HG03460 (cell line): ENCODE measurements around the gene CAMTA1.

Source experiments
- ATAC-seq: cut with Tn5 transposase; IDR thresholded peaks from one replicate; pipeline ENCODE4 v1.9.1; 2021; ENCODE audit not compliant: unreplicated experiment

CAMTA1 gene

DNA sequence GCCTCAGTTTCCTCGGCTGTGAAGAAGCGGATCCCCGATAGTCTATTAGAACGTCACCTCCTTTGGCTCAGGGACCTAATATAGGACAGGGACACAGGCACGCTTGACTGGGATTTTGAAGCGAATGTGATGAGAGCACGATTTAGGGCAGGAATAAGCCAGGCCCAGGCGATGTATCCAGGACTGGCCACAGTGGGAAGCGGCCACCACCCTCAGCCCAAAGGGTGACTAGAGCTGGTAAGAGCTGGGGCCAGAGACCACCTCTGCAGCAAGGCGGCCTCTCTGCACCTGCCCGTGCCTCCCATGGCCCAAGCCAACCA, 885.9 kb downstream of the CAMTA1 start:
- no peak for ATAC-seq

DNA sequence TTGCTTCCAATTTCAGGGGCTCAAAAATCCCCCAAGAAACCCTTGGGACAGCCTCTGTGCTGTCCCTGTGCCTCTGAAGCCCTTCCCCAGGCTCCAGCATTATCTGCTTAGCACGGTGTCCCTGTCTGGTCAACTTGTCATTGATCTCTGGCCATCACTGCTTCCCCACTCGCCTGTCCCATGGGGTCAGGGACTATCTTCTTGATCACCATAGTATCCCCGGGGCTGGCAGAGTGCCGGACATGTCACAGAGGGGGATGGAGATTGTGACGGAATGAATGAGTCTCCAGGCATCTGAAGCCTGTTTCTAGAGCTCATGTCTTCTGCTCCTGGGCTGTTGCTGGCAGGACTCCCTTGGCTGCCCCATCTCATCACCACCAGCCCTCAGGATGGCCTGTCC, 886.4 kb downstream of the CAMTA1 start:
- ATAC-seq = no peak

GRCh38 chr1:7672864-7673263, 887.6 kb downstream of the CAMTA1 start:
- ATAC-seq = no peak

DNA sequence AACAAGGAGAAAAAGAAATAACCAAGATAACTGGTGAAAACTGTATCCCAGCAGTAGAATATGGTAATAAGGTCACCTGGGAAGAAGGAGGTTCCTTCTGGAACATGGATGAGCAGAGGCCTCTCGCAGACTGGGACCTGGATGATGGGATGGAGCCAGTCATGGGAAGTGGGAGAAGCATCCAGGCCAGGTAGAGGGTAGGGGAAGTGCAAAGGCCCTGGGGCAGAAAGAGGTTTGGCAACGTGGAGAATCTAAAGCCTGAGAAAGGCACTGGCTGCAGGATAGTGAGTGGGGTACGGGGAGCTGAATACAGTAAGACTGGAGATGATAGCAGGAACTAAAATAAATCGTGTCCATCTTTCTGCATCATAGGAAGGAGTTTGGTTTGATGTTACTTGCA, 889.7 kb downstream of the CAMTA1 start:
- no peak for ATAC-seq

- no peak for ATAC-seq
Measured at GRCh38 chr1:7675431-7676273, 890.4 kb downstream of the CAMTA1 start.

- ATAC-seq = no peak
Measured at GRCh38 chr1:7676274-7676945, 891.2 kb downstream of the CAMTA1 start.

DNA sequence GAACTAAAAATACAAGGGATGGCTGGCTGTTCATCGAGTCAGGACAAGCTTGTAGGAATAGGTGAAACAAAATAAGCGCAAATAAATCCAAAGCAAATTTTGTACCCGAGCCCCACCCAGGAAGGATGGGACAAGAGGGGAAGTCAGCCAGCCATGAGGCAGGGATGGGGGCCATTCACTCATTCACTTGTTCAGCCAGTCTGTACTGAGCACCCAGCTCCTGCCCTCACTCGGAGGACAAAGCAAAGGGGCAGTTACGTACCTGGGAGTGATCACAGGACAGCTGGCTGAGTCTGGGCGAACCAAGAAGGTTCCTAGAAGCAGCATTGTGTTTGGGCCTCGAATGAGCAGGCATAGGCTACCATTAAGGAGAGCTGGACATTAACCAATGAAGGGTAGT, 891.9 kb downstream of the CAMTA1 start:
- ATAC-seq = no peak

DNA sequence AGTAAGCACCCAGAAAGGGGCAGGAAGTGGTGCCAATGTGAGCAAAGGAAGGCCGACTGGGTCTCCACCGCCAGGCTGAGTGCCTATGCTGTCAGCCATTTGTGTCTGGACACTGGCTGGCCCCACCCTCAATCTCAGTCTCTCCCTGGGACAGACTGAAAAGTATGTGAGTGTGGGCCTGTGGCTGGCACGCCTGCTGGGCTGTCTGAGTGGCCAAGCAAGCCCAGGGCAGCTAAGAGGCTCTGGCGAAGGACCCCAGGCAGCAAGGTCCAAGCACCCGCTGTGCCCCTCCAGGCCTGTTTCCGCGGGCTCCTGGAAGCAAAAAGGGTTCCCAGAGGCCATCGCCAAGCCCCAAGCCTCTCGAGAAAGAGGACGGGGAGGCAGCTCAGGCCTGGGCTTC, 892.6 kb downstream of the CAMTA1 start:
- no peak for ATAC-seq

DNA sequence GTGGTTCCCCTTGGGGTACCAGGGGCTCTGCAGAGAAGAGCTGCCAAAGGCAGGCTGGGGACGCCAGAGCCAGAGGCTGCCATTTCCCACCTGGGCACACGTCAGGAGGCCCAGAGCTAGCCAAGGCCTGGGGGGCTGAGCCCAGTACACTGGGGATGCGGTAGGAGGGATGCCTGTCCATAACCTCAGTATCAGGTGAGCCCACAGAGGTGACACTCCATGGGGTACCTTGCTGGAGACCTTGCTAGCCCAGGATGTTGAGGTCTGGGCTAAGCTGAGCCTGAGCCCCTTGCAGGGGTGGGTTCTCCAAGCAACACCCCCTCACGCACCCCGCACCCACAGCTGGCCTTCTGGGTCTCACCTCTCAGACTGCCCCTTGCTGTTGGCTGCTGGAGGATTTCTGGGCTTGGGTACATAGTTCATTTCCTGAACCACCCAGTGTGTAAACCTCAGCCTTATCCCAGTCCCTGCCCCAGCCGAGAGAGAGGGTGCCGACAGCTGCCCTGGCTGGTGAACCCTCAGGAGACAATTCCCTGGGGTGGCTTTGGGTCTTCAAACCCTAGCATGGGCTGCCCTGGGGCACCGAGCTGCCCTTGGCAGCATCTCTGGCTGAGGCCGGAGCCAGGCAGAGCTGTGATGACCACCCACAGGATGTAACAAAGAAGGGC, 893.4 kb downstream of the CAMTA1 start:
- no peak for ATAC-seq

GRCh38 chr1:7679159-7679872, 894.1 kb downstream of the CAMTA1 start:
- ATAC-seq = no peak

GRCh38 chr1:7679873-7680206, 894.6 kb downstream of the CAMTA1 start:
- no peak for ATAC-seq

GRCh38 chr1:7680207-7680954, 895.1 kb downstream of the CAMTA1 start:
- ATAC-seq = no peak

GRCh38 chr1:7680955-7681268, 895.7 kb downstream of the CAMTA1 start:
- no peak for ATAC-seq

DNA sequence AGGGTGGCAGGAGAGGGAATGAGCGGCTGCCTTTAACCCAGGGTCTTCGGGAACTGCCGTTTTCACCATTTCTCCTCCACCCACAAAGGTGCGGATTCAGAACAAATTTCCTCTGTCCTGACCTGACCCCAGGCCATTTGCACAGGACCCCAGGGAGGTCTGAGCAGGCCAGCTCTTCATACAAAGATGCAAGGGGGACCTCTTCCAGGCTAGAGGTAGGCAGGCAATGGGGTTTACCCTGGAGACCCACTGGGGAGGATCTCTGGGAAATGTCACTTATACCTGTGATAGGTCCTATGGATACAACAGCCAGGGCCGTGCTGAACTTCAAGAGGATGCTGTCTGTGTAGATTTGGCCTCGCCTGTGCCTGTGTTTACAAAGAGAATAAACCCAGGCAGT, 896.1 kb downstream of the CAMTA1 start:
- no peak for ATAC-seq

GRCh38 chr1:7683521-7683920, 898.3 kb downstream of the CAMTA1 start:
- no peak for ATAC-seq

DNA sequence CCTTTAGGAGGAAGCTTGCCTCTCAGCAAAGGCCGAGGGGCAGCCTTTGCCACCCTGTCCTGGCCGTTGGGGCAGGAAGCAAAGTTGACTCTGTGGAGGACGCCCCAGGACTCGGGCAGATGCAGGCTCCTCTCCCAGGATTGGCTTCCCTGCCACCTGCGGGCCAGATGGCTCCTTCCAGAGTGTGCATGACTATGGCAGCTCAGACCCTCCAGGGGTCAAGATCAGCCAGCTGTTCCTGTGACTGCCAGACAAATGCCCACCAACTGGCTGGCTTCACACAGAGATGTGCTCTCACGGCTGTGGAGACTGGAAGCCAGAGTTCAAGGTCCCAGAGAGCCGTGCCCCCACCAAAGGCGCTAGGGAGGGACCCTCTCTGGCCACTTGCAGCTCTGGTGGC, 898.9 kb downstream of the CAMTA1 start:
- no peak for ATAC-seq

GRCh38 chr1:7684861-7685635, 899.8 kb downstream of the CAMTA1 start:
- no peak for ATAC-seq

DNA sequence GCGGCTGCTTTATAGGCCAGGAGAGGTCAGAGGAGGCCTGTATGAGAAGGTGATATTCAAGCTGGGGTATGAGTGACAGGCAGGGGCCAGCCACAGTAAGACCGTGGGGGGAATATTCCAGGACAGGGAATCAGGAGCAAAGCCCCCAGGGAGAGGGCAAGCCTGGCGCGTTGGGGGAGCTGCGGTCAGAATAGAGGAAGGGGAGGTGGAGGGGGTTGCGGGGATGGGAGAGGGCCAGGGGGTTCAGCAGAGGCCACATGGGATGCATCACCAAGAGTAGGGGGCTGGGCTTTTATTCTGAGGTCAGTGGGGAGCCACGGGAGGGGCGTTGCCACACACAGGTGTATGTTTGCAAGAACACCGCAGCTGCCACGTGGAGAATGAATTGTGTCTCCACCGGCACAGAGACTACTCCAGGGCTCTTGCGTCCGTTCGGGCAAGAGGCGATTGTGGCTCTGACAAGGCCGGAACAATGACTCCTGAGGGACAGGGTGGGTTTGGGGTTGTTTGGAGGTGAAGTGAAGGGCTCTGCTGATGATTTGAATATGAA, 901.1 kb downstream of the CAMTA1 start:
- ATAC-seq = no peak

GRCh38 chr1:7687411-7687810, 902.2 kb downstream of the CAMTA1 start:
- no peak for ATAC-seq

DNA sequence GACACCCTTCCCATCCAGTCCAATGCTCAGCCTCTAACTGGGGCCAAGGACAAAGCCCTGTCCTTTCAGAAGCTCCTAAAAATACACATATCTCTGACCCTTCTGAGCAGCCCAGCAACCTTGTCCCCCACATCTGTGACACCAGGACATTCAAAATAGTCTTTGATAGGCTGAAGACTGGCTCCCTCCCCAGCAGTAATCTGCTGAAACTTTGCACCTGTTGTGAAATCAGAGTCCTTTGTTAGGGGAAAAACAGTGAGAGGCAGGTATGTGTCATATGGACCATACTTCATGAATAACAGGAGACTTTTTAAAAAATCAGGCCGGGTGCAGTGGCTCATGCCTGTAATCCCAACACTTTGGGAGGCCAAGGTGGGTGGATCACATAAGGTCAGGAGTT, 903.4 kb downstream of the CAMTA1 start:
- no peak for ATAC-seq
